Astrocyte (in vitro differentiated cells and primary cell): ENCODE data around the gene SAPCD2. TPM values are rescaled to one million over a fixed set of nuclear protein-coding genes. Genes with fewer than 3 reads are reported as not detected.

Experiments used
- DNase-seq: peaks from one replicate; pipeline ENCODE4 v3.0.0-alpha.2; 2010; ENCODE audit warnings: low read depth
- FAIRE-seq: peaks from 2 replicates; lab custom pipeline; 2011; peaks lifted over from hg19 to GRCh38; lab: Jason Lieb, UNC
- H2AFZ ChIP-seq: 2 replicates; pipeline ENCODE4 v1.6.0; 2012; ENCODE audit warnings: low read depth, low read length, inconsistent platforms
- H3K27ac ChIP-seq: 2 replicates; pipeline ENCODE4 v1.5.1; 2011; ENCODE audit warnings: low read depth, low read length, inconsistent platforms
- H3K27me3 ChIP-seq: 2 replicates; pipeline ENCODE4 v1.6.0; 2011; ENCODE audit warnings: low read length, inconsistent platforms; ENCODE audit not compliant: insufficient read depth
- H3K36me3 ChIP-seq: 2 replicates; pipeline ENCODE4 v1.5.1; 2011; ENCODE audit warnings: low read length, inconsistent platforms; ENCODE audit not compliant: insufficient read depth
- H3K4me1 ChIP-seq: 2 replicates; pipeline ENCODE4 v1.5.1; 2011; ENCODE audit warnings: low read length, inconsistent platforms; ENCODE audit not compliant: insufficient read depth
- H3K4me2 ChIP-seq: 2 replicates; pipeline ENCODE4 v1.6.0; 2012; ENCODE audit warnings: low read length, inconsistent platforms
- H3K4me3 ChIP-seq: 2 replicates; pipeline ENCODE4 v1.5.1; 2011; ENCODE audit warnings: low read depth, mild to moderate bottlenecking, low read length, inconsistent platforms; ENCODE audit not compliant: insufficient read depth
- H3K79me2 ChIP-seq: 2 replicates; pipeline ENCODE4 v1.6.0; 2012; ENCODE audit warnings: mild to moderate bottlenecking, low read length, inconsistent platforms; ENCODE audit not compliant: insufficient read depth
- H3K9ac ChIP-seq: 2 replicates; pipeline ENCODE4 v1.6.0; 2012; ENCODE audit warnings: mild to moderate bottlenecking, low read length, inconsistent platforms
- H3K9me3 ChIP-seq: 2 replicates; pipeline ENCODE4 v1.5.1; 2012; ENCODE audit warnings: low read depth, mild to moderate bottlenecking, low read length, inconsistent platforms; ENCODE audit not compliant: insufficient read depth
- H4K20me1 ChIP-seq: 2 replicates; pipeline ENCODE4 v1.6.0; 2012; ENCODE audit warnings: low read length, inconsistent platforms; ENCODE audit not compliant: insufficient read depth
- H3K27ac Mint-ChIP-seq: one replicate; pipeline ENCODE4 v1.8.0; 2021; ENCODE audit warnings: mild to moderate bottlenecking, mixed read lengths; ENCODE audit not compliant: unreplicated experiment
- H3K27me3 Mint-ChIP-seq: one replicate; pipeline ENCODE4 v1.8.0; 2021; ENCODE audit warnings: low read depth, mixed read lengths; ENCODE audit not compliant: unreplicated experiment
- H3K36me3 Mint-ChIP-seq: one replicate; pipeline ENCODE4 v1.8.0; 2021; ENCODE audit warnings: low read depth, mixed read lengths; ENCODE audit not compliant: unreplicated experiment
- H3K4me1 Mint-ChIP-seq: one replicate; pipeline ENCODE4 v1.8.0; 2021; ENCODE audit warnings: low read depth, mixed read lengths; ENCODE audit not compliant: unreplicated experiment
- H3K4me3 Mint-ChIP-seq: one replicate; pipeline ENCODE4 v1.8.0; 2021; ENCODE audit warnings: mild to moderate bottlenecking, moderate library complexity, mixed read lengths; ENCODE audit not compliant: unreplicated experiment
- H3K9me3 Mint-ChIP-seq: one replicate; pipeline ENCODE4 v1.8.0; 2021; ENCODE audit warnings: mild to moderate bottlenecking, mixed read lengths; ENCODE audit not compliant: unreplicated experiment
- CTCF ChIP-seq: IDR thresholded peaks from 2 replicates; pipeline ENCODE4 v1.5.1; 2011; ENCODE audit warnings: low read depth, mild to moderate bottlenecking, inconsistent platforms, low read length, moderate library complexity; ENCODE audit not compliant: insufficient read depth
- EZH2 ChIP-seq: IDR thresholded peaks from 2 replicates; pipeline ENCODE4 v1.6.1; 2012; ENCODE audit warnings: mild to moderate bottlenecking, low read length, inconsistent platforms; ENCODE audit not compliant: insufficient read depth
- total RNA-seq: library from RNA; stranded (reverse); gene quantifications from 2 replicates; pipeline ENCODE4 v1.2.1, GENCODE V29; 2021

The SAPCD2 gene
- total RNA-seq, 1 donor from 2014 or later, result 0.43 TPM

GRCh38 chr9:137084526-137084925 is 14.2 kb upstream of the SAPCD2 start:
- H3K9ac ChIP-seq, result no peak overlapping the region
- H4K20me1 ChIP-seq, result peaks cover 19% of the 10 kb centered on the region
- peaks cover 39% of the 10 kb centered on the region for H3K4me1 ChIP-seq
- Mint-ChIP-seq H3K4me3 (no peak overlapping the region), H3K36me3 (peaks cover 11% of the 10 kb centered on the region), H3K27me3 (peaks cover 5% of the 10 kb centered on the region), H3K27ac (no peak overlapping the region), H3K4me1 (peaks cover 33% of the 10 kb centered on the region), H3K9me3 (no peaks in the 10 kb centered on the region)
- peaks cover 6% of the 10 kb centered on the region for H3K36me3 ChIP-seq
- no peak for DNase-seq
- H3K27me3 ChIP-seq, result no peaks in the 10 kb centered on the region
- H3K9me3 ChIP-seq, result no peaks in the 10 kb centered on the region
- no peak overlapping the region for H2AFZ ChIP-seq
- TF ChIP-seq CTCF, result no peak
- no peak for TF ChIP-seq EZH2
- H3K27ac ChIP-seq, result peak overlapping the region; percentile 84
- no peak overlapping the region for H3K4me2 ChIP-seq
- H3K4me3 ChIP-seq, result no peak overlapping the region
- H3K79me2 ChIP-seq, result peaks cover 20% of the 10 kb centered on the region
- FAIRE-seq, result no peak

- H3K27ac ChIP-seq, result peak overlapping the region; percentile 84
- peaks cover 3% of the 10 kb centered on the region for H3K36me3 ChIP-seq
- peaks cover 16% of the 10 kb centered on the region for H3K79me2 ChIP-seq
- peaks cover 6% of the 10 kb centered on the region for H3K36me3 Mint-ChIP-seq
- TF ChIP-seq EZH2, result no peak
- no peak for TF ChIP-seq CTCF
- peaks cover 10% of the 10 kb centered on the region for H3K27me3 Mint-ChIP-seq
- peak; percentile 92 for DNase-seq
- H3K4me1 ChIP-seq, result peaks cover 43% of the 10 kb centered on the region
- H4K20me1 ChIP-seq, result peaks cover 19% of the 10 kb centered on the region
- H3K27me3 ChIP-seq, result no peaks in the 10 kb centered on the region
- H3K4me3 ChIP-seq, result no peak overlapping the region
- peaks cover 26% of the 10 kb centered on the region for H3K4me1 Mint-ChIP-seq
- H3K27ac Mint-ChIP-seq, result peak overlapping the region; percentile 92
- H3K9me3 ChIP-seq, result no peaks in the 10 kb centered on the region
- H3K9ac ChIP-seq, result peak overlapping the region; percentile 58
- H2AFZ ChIP-seq, result peak overlapping the region; percentile 70
- no peak for FAIRE-seq
- no peaks in the 10 kb centered on the region for H3K9me3 Mint-ChIP-seq
- H3K4me3 Mint-ChIP-seq, result peak overlapping the region; percentile 69
- peak overlapping the region; percentile 78 for H3K4me2 ChIP-seq
These were observed 13.1 kb upstream of the SAPCD2 start for GRCh38 chr9:137083394-137084004.

- Mint-ChIP-seq H3K36me3 (peaks cover 6% of the 10 kb centered on the region), H3K4me1 (peaks cover 20% of the 10 kb centered on the region), H3K9me3 (no peaks in the 10 kb centered on the region), H3K27ac (no peak overlapping the region), H3K27me3 (peaks cover 12% of the 10 kb centered on the region), H3K4me3 (no peak overlapping the region)
- Histone ChIP-seq H4K20me1 (peaks cover 22% of the 10 kb centered on the region), H3K4me2 (peak overlapping the region; percentile 78), H3K27me3 (no peaks in the 10 kb centered on the region), H3K4me3 (no peak overlapping the region), H3K79me2 (peaks cover 20% of the 10 kb centered on the region), H3K9me3 (no peaks in the 10 kb centered on the region), H2AFZ (peak overlapping the region; percentile 43), H3K36me3 (peaks cover 3% of the 10 kb centered on the region), H3K9ac (peak overlapping the region; percentile 58), H3K4me1 (peaks cover 49% of the 10 kb centered on the region), H3K27ac (peak overlapping the region; percentile 78)
- DNase-seq (no peak), FAIRE-seq (no peak)
- no peak for TF ChIP-seq CTCF
- TF ChIP-seq EZH2, result no peak
These were observed 12.6 kb upstream of the SAPCD2 start for GRCh38 chr9:137082925-137083290.
